Measurements from ENCODE around the gene A2M.

The A2M gene

DNA sequence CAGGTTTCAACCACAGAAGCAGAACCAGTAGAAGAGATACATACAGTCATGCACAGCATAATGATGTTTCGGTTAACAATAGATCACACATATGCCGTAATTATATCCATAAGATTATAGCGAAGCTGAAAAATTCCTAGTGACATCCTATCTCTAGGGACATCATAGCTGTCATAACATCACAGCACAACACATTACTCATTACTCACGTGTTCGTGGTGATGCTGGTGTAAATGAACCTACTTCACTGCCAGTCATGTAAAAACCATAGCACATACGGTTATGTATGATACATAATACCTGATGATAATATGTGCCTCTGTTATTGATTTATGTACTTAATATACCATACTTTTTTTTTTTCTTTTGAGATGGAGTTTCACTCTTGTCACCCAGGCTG is 81.6 kb downstream of the A2M start:
- Histone ChIP-seq H3K4me2 (ENCODE audit: low read length, poor library complexity, severe bottlenecking) (no peak overlapping the region), H3K27ac (ENCODE audit: low read length, poor library complexity, severe bottlenecking) (no peak overlapping the region), H2BK120ac (ENCODE audit: low read depth, low read length) (no peak overlapping the region), H3K36me3 (ENCODE audit: control insufficient read depth in 1 of 2, insufficient read depth in 2 of 2, low read depth in 1 of 2, low read length in 2 of 2) (no peaks in the 10 kb centered on the region), H2BK12ac (ENCODE audit: low read length in 2 of 2) (no peak overlapping the region), H3K4me1 (ENCODE audit: control insufficient read depth, insufficient read depth, low read depth, low read length) (no peaks in the 10 kb centered on the region), H3K4ac (ENCODE audit: low read depth in 1 of 2, low read length in 2 of 2) (no peak overlapping the region), H2AFZ (ENCODE audit: low read depth, low read length) (no peak overlapping the region), H4K91ac (ENCODE audit: low read length) (no peak overlapping the region), H3K18ac (ENCODE audit: low read depth in 1 of 2, low read length in 2 of 2) (no peak overlapping the region), H3K14ac (ENCODE audit: low read length in 2 of 2) (no peak overlapping the region), H3K9me3 (ENCODE audit: control insufficient read depth, low read length) (no peaks in the 10 kb centered on the region), H2AK5ac (ENCODE audit: low read length, severe bottlenecking) (no peak overlapping the region), H3K23ac (ENCODE audit: low read length in 2 of 2) (no peak overlapping the region), H3K4me3 (ENCODE audit: insufficient read depth in 1 of 2, low read depth in 1 of 2, low read length in 2 of 2) (no peak overlapping the region), H3K27me3 (ENCODE audit: control insufficient read depth in 1 of 2, insufficient read depth in 1 of 2, low read length in 2 of 2) (peaks cover 0 to 3% of the 10 kb centered on the region in 2 experiments), H2BK15ac (ENCODE audit: low read depth, poor library complexity, severe bottlenecking) (no peak overlapping the region), H3K79me1 (replicated peaks; ENCODE audit: low read length, poor library complexity, severe bottlenecking) (no peaks in the 10 kb centered on the region), H4K8ac (ENCODE audit: low read length) (no peak overlapping the region), H2BK5ac (ENCODE audit: low read depth, low read length, poor library complexity, severe bottlenecking) (no peak overlapping the region), H3K9ac (ENCODE audit: low read length) (no peak overlapping the region)
- DNase-seq, result no peak
- WGBS, result 96% methylated on average over 3 of the region's 6 CpGs

DNA sequence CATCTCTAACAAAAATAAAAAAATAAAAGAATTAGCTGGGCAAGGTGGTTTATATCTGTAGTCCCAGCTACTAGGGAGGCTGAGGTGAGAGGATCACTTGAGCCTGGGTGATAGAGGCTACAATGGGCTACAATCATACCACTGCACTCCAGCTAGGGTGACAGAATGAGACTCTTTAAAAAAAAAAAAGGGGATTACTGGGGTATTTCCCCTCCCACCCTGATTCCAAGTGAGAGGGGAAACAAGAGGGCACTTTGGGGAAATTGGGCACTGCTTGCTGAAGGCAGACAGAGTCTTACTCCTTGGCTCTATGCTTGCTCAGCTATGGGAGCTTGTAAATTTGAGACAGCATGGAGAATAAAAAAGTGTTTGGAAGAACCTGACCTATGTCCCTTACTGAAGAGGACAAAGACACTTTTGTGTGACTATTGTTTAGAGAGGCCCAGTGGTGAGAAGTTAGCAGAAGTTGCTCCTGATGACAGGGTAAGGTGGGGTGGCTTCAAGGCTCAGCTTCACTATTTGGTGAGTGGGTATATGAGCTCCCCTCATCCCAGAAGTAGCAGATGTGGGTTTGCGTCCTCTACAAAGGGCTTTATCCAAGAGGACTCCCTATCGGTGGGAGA is 82.3 kb downstream of the A2M start:
- no peak overlapping the region for H3K9ac ChIP-seq (ENCODE audit: low read length)
- no peak overlapping the region for H3K27ac ChIP-seq (ENCODE audit: low read length, poor library complexity, severe bottlenecking)
- no peak overlapping the region for H2AFZ ChIP-seq (ENCODE audit: low read depth, low read length)
- H3K79me1 ChIP-seq (replicated peaks; ENCODE audit: low read length, poor library complexity, severe bottlenecking), result no peaks in the 10 kb centered on the region
- H3K36me3 ChIP-seq (ENCODE audit: control insufficient read depth in 1 of 2, insufficient read depth in 2 of 2, low read depth in 1 of 2, low read length in 2 of 2), result no peaks in the 10 kb centered on the region
- no peak overlapping the region for H3K4me3 ChIP-seq (ENCODE audit: insufficient read depth in 1 of 2, low read depth in 1 of 2, low read length in 2 of 2)
- H3K4ac ChIP-seq (ENCODE audit: low read depth in 1 of 2, low read length in 2 of 2), result no peak overlapping the region
- no peak overlapping the region for H3K23ac ChIP-seq (ENCODE audit: low read length in 2 of 2)
- H2AK5ac ChIP-seq (ENCODE audit: low read length, severe bottlenecking), result no peak overlapping the region
- H3K9me3 ChIP-seq (ENCODE audit: control insufficient read depth, low read length), result no peaks in the 10 kb centered on the region
- H2BK5ac ChIP-seq (ENCODE audit: low read depth, low read length, poor library complexity, severe bottlenecking), result no peak overlapping the region
- H2BK120ac ChIP-seq (ENCODE audit: low read depth, low read length), result no peak overlapping the region
- H3K18ac ChIP-seq (ENCODE audit: low read depth in 1 of 2, low read length in 2 of 2), result no peak overlapping the region
- no peak for DNase-seq
- H4K91ac ChIP-seq (ENCODE audit: low read length), result no peak overlapping the region
- 88% methylated on average over 2 of the region's 2 CpGs for WGBS
- no peak overlapping the region for H3K14ac ChIP-seq (ENCODE audit: low read length in 2 of 2)
- no peaks in the 10 kb centered on the region for H3K4me1 ChIP-seq (ENCODE audit: control insufficient read depth, insufficient read depth, low read depth, low read length)
- no peak overlapping the region for H4K8ac ChIP-seq (ENCODE audit: low read length)
- peaks cover 0 to 3% of the 10 kb centered on the region in 2 experiments for H3K27me3 ChIP-seq (ENCODE audit: control insufficient read depth in 1 of 2, insufficient read depth in 1 of 2, low read length in 2 of 2)
- H2BK15ac ChIP-seq (ENCODE audit: low read depth, poor library complexity, severe bottlenecking), result no peak overlapping the region
- no peak overlapping the region for H2BK12ac ChIP-seq (ENCODE audit: low read length in 2 of 2)
- no peak overlapping the region for H3K4me2 ChIP-seq (ENCODE audit: low read length, poor library complexity, severe bottlenecking)

DNA sequence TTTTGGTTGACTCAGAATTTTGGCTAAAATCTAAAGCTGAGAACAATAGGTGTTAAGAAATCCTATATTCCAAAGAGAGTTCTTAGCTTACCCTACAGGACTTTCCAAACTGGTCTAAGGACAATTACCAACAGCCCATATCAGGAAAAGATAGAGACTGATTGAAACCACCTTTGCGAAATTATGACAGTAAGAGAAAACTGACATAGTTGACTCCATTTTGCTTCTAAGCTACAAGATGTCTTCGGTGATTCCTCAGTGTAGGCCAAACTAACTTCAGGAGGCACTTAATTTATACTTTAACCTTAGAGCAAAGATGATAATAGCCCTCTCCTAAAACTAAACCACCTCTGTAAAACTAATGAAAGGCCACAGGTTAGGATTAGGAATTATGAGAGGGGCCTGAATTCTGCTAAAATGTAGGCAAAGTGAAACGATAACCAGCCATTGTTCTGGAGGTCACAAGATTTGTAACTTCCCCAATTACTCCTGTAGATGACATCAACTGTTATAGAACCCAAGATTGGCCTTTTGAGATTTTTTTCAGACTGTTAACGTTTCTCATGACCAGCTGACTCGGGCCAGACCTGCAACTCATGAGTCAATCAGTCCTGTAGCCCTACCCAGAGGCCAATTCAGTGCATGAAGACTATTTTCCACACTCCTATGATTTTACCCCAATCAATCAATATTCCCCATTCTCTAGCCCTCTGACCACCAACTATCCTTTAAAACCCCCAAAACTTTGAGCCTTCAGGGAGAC is 83.3 kb downstream of the A2M start:
- Histone ChIP-seq H3K27ac (ENCODE audit: low read length, poor library complexity, severe bottlenecking) (no peak overlapping the region), H3K4ac (ENCODE audit: low read depth in 1 of 2, low read length in 2 of 2) (no peak overlapping the region), H3K4me2 (ENCODE audit: low read length, poor library complexity, severe bottlenecking) (no peak overlapping the region), H2BK12ac (ENCODE audit: low read length in 2 of 2) (no peak overlapping the region), H3K79me1 (replicated peaks; ENCODE audit: low read length, poor library complexity, severe bottlenecking) (no peaks in the 10 kb centered on the region), H3K9ac (ENCODE audit: low read length) (no peak overlapping the region), H3K27me3 (ENCODE audit: control insufficient read depth in 1 of 2, insufficient read depth in 1 of 2, low read length in 2 of 2) (no peaks in the 10 kb centered on the region), H2BK15ac (ENCODE audit: low read depth, poor library complexity, severe bottlenecking) (no peak overlapping the region), H2BK5ac (ENCODE audit: low read depth, low read length, poor library complexity, severe bottlenecking) (no peak overlapping the region), H2AFZ (ENCODE audit: low read depth, low read length) (no peak overlapping the region), H3K4me3 (ENCODE audit: insufficient read depth in 1 of 2, low read depth in 1 of 2, low read length in 2 of 2) (no peak overlapping the region), H3K18ac (ENCODE audit: low read depth in 1 of 2, low read length in 2 of 2) (no peak overlapping the region), H3K36me3 (ENCODE audit: control insufficient read depth in 1 of 2, insufficient read depth in 2 of 2, low read depth in 1 of 2, low read length in 2 of 2) (no peaks in the 10 kb centered on the region), H2BK120ac (ENCODE audit: low read depth, low read length) (no peak overlapping the region), H3K9me3 (ENCODE audit: control insufficient read depth, low read length) (no peaks in the 10 kb centered on the region), H4K8ac (ENCODE audit: low read length) (no peak overlapping the region), H4K91ac (ENCODE audit: low read length) (no peak overlapping the region), H3K14ac (ENCODE audit: low read length in 2 of 2) (no peak overlapping the region), H3K23ac (ENCODE audit: low read length in 2 of 2) (no peak overlapping the region), H2AK5ac (ENCODE audit: low read length, severe bottlenecking) (no peak overlapping the region), H3K4me1 (ENCODE audit: control insufficient read depth, insufficient read depth, low read depth, low read length) (no peaks in the 10 kb centered on the region)
- no peak for DNase-seq
- 82% methylated on average over 4 of the region's 5 CpGs for WGBS

DNA sequence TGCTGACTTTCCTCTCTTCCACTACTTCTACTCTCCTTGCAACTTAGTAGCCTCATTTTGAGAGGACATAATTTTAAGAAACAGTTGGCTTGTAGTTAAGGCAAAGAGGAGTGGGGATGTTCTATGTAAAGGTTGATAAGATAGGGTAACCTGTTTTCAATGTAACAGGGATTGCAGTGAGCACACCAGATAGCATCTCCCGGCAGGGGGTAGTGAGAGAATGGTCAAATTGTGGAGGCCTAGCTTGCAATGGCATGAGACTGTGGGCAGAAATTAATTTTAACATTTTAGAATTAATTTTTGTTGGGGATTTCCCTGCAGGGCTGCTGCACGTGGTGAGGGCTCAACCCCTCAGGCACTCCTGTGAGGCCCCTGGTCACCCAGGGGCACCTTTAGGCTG is 84.9 kb downstream of the A2M start:
- H3K4me2 ChIP-seq (ENCODE audit: low read length, poor library complexity, severe bottlenecking), result no peak overlapping the region
- H2BK5ac ChIP-seq (ENCODE audit: low read depth, low read length, poor library complexity, severe bottlenecking), result no peak overlapping the region
- H3K14ac ChIP-seq (ENCODE audit: low read length in 2 of 2), result no peak overlapping the region
- H2AK5ac ChIP-seq (ENCODE audit: low read length, severe bottlenecking), result no peak overlapping the region
- H3K27ac ChIP-seq (ENCODE audit: low read length, poor library complexity, severe bottlenecking), result no peak overlapping the region
- WGBS, result 70% methylated on average over 2 of the region's 2 CpGs
- H2BK12ac ChIP-seq (ENCODE audit: low read length in 2 of 2), result no peak overlapping the region
- H3K9ac ChIP-seq (ENCODE audit: low read length), result no peak overlapping the region
- H3K27me3 ChIP-seq (ENCODE audit: control insufficient read depth in 1 of 2, insufficient read depth in 1 of 2, low read length in 2 of 2), result no peaks in the 10 kb centered on the region
- no peak for DNase-seq
- no peak overlapping the region for H3K18ac ChIP-seq (ENCODE audit: low read depth in 1 of 2, low read length in 2 of 2)
- no peak overlapping the region for H2BK15ac ChIP-seq (ENCODE audit: low read depth, poor library complexity, severe bottlenecking)
- H3K4me1 ChIP-seq (ENCODE audit: control insufficient read depth, insufficient read depth, low read depth, low read length), result no peaks in the 10 kb centered on the region
- no peaks in the 10 kb centered on the region for H3K9me3 ChIP-seq (ENCODE audit: control insufficient read depth, low read length)
- H3K4ac ChIP-seq (ENCODE audit: low read depth in 1 of 2, low read length in 2 of 2), result no peak overlapping the region
- H3K23ac ChIP-seq (ENCODE audit: low read length in 2 of 2), result no peak overlapping the region
- no peak overlapping the region for H2AFZ ChIP-seq (ENCODE audit: low read depth, low read length)
- no peak overlapping the region for H4K91ac ChIP-seq (ENCODE audit: low read length)
- no peaks in the 10 kb centered on the region for H3K79me1 ChIP-seq (replicated peaks; ENCODE audit: low read length, poor library complexity, severe bottlenecking)
- H3K4me3 ChIP-seq (ENCODE audit: insufficient read depth in 1 of 2, low read depth in 1 of 2, low read length in 2 of 2), result no peak overlapping the region
- no peak overlapping the region for H4K8ac ChIP-seq (ENCODE audit: low read length)
- H2BK120ac ChIP-seq (ENCODE audit: low read depth, low read length), result no peak overlapping the region
- no peaks in the 10 kb centered on the region for H3K36me3 ChIP-seq (ENCODE audit: control insufficient read depth in 1 of 2, insufficient read depth in 2 of 2, low read depth in 1 of 2, low read length in 2 of 2)
